OCI-LY3 (cell line): Measurements from ENCODE around the gene ZNF326.

ENCODE experiments used
- EZH2phosphoT487 ChIP-seq: fragments of 200-600 bp; shearing (Covaris generic); IDR thresholded peaks from 2 replicates; pipeline ENCODE4 v1.6.1; 2018; ENCODE audit warnings: antibody characterized with exemption, mixed run types, low read depth
- TF ChIP-seq, protein P1 (sequence below): fragments of 200-600, 300-600 bp; sonication (generic); IDR thresholded peaks from 2 replicates; pipeline ENCODE4 v1.5.1; 2014; ENCODE audit warnings: antibody characterized with exemption, low read length, low read depth

DNA sequence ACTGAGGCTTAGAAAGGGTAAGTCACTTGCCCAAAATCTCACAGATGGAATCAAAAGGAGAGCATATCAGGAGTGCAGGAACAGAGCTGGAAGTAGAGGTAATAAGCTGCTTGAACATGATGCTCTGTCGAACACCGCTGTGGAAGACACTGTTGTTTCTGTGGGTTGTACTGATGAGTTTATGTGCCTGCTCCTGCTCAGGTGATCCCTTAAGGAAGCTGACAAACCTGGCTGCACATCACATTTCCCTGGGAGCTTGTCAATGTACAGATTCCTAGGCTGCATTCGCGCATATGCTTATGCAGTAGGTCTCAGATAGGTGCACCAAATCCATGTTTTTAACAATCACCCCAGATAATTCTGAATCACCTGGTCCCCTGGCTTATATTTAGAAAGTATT, 79.7 kb downstream of the ZNF326 start:
- TF ChIP-seq, protein P1, sequence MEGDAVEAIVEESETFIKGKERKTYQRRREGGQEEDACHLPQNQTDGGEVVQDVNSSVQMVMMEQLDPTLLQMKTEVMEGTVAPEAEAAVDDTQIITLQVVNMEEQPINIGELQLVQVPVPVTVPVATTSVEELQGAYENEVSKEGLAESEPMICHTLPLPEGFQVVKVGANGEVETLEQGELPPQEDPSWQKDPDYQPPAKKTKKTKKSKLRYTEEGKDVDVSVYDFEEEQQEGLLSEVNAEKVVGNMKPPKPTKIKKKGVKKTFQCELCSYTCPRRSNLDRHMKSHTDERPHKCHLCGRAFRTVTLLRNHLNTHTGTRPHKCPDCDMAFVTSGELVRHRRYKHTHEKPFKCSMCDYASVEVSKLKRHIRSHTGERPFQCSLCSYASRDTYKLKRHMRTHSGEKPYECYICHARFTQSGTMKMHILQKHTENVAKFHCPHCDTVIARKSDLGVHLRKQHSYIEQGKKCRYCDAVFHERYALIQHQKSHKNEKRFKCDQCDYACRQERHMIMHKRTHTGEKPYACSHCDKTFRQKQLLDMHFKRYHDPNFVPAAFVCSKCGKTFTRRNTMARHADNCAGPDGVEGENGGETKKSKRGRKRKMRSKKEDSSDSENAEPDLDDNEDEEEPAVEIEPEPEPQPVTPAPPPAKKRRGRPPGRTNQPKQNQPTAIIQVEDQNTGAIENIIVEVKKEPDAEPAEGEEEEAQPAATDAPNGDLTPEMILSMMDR: no peak
- TF ChIP-seq EZH2phosphoT487: no peak
